A673 (cell line): ENCODE results near the gene ETFB. TPM values are rescaled to one million over a fixed set of nuclear protein-coding genes. Genes with fewer than 3 reads are reported as not detected.

ENCODE experiments used
- BruUV-seq: library from RNA; stranded (reverse); fragments of 400-500 nt; replicated peaks from 2 replicates; lab custom pipeline; 2021; lab: Mats Ljungman, UMichigan
- CTCF ChIA-PET: fragments of 300-600 bp; sonication (Branson Sonifier 250); formaldehyde crosslinking; loops from one replicate; lab custom pipeline; 2022; ENCODE audit warnings: antibody characterized with exemption; lab: Charles Lee
- POLR2A ChIA-PET: fragments of 300-600 bp; sonication (Branson Sonifier 250); formaldehyde crosslinking; loops from one replicate; lab custom pipeline; 2022; ENCODE audit warnings: antibody characterized with exemption; ENCODE audit not compliant: low non-redundant PET; lab: Charles Lee
- DNase-seq: peaks from one replicate; pipeline ENCODE4 v3.0.0-alpha.2; 2015; ENCODE audit warnings: low spot score
- H3K27ac ChIP-seq: fragments of 200-600 bp; sonication (generic); 2 replicates; pipeline ENCODE4 v1.5.1; 2016; ENCODE audit warnings: mixed run types, low read depth, mild to moderate bottlenecking, mixed read lengths, antibody characterized with exemption, low read length; ENCODE audit not compliant: poor library complexity, severe bottlenecking
- H3K27me3 ChIP-seq: fragments of 200-600 bp; sonication (generic); replicated peaks from 2 replicates; pipeline ENCODE4 v1.6.1; 2017; ENCODE audit warnings: mixed run types, low read depth, mild to moderate bottlenecking, mixed read lengths, antibody characterized with exemption, low read length; ENCODE audit not compliant: insufficient read depth, poor library complexity
- H3K36me3 ChIP-seq: fragments of 200-600 bp; sonication (generic); 2 replicates; pipeline ENCODE4 v1.6.1; 2016; ENCODE audit warnings: mixed run types, mild to moderate bottlenecking, mixed read lengths, antibody characterized with exemption, low read length; ENCODE audit not compliant: insufficient read depth, poor library complexity, severe bottlenecking
- H3K4me1 ChIP-seq: fragments of 200-600 bp; sonication (generic); 2 replicates; pipeline ENCODE4 v1.6.1; 2017; ENCODE audit warnings: mixed run types, mild to moderate bottlenecking, mixed read lengths, antibody characterized with exemption, low read length; ENCODE audit not compliant: insufficient read depth, poor library complexity, severe bottlenecking
- H3K4me3 ChIP-seq: fragments of 200-600 bp; sonication (generic); 2 replicates; pipeline ENCODE4 v1.5.1; 2016; ENCODE audit warnings: low read depth, mixed run types, mild to moderate bottlenecking, mixed read lengths, low read length; ENCODE audit not compliant: poor library complexity, severe bottlenecking
- H3K9me3 ChIP-seq: fragments of 200-600 bp; sonication (generic); 2 replicates; pipeline ENCODE4 v1.6.1; 2016; ENCODE audit warnings: mixed run types, low read depth, mild to moderate bottlenecking, mixed read lengths, antibody characterized with exemption, low read length; ENCODE audit not compliant: poor library complexity, severe bottlenecking
- CTCF ChIP-seq: fragments of 300-800, 200-600 bp; sonication (generic); conservative IDR thresholded peaks from 2 replicates; pipeline ENCODE4 v1.5.1; 2017; ENCODE audit warnings: low read depth, mild to moderate bottlenecking, antibody characterized with exemption, low read length, moderate library complexity, mixed read lengths
- EZH2 ChIP-seq: fragments of 200-600 bp; sonication (generic); IDR thresholded peaks from 2 replicates; pipeline ENCODE4 v1.6.1; 2017; ENCODE audit warnings: borderline replicate concordance, low read depth, mild to moderate bottlenecking, mixed read lengths, antibody characterized with exemption, low read length; ENCODE audit not compliant: poor library complexity, severe bottlenecking
- intact Hi-C: fragments of 100-400 bp; cut with micrococcal nuclease; formaldehyde crosslinking; loops from one replicate; pipeline ENCODE4 v1.10.0; 2022; ENCODE audit not compliant: unreplicated experiment
- total RNA-seq: library from RNA; stranded (reverse); gene quantifications from 2 replicates; pipeline ENCODE4 v1.2.3, GENCODE V29; 2021

The ETFB gene
- total RNA-seq, 1 experiment from 2014 or later, result 52.6 TPM

- intact Hi-C loops, result no loop called here
These were observed 42.6 kb downstream of the ETFB start for GRCh38 chr19:51323481-51324166.

GRCh38 chr19:51321799-51322198 is 44.4 kb downstream of the ETFB start:
- intact Hi-C loops, result no loop called here
- DNase-seq, result no peak
- no TSS peak for BruUV-seq
- no peaks in the 10 kb centered on the region for H3K9me3 ChIP-seq
- ChIA-PET POLR2A (no interaction called here), CTCF (no interaction called here)
- TF ChIP-seq CTCF (no peak), EZH2 (no peak)
- no peaks in the 10 kb centered on the region for H3K27me3 ChIP-seq
- no peak overlapping the region for H3K4me3 ChIP-seq
- no peak overlapping the region for H3K27ac ChIP-seq
- H3K4me1 ChIP-seq, result no peaks in the 10 kb centered on the region
- H3K36me3 ChIP-seq, result no peaks in the 10 kb centered on the region

More at GRCh38 chr19:51323481-51324166, 42.6 kb downstream of the ETFB start:
- no peak overlapping the region for H3K27ac ChIP-seq
- no peaks in the 10 kb centered on the region for H3K4me1 ChIP-seq
- H3K4me3 ChIP-seq, result no peak overlapping the region
- BruUV-seq, result no TSS peak
- no peaks in the 10 kb centered on the region for H3K9me3 ChIP-seq
- no peaks in the 10 kb centered on the region for H3K36me3 ChIP-seq
- H3K27me3 ChIP-seq, result peaks cover 8% of the 10 kb centered on the region
- CTCF ChIA-PET, result no interaction called here
- DNase-seq, result no peak
- POLR2A ChIA-PET, result interaction anchor here (0.6 kb wide), 1 partner anchor 502 kb away, joined by 3 read pairs; no protein-coding TSS in a partner anchor
- TF ChIP-seq EZH2 (no peak), CTCF (no peak)

GRCh38 chr19:51320280-51320657 is 45.9 kb downstream of the ETFB start:
- POLR2A ChIA-PET, result no interaction called here
- intact Hi-C loops, result no loop called here
- no peaks in the 10 kb centered on the region for H3K36me3 ChIP-seq
- H3K4me1 ChIP-seq, result no peaks in the 10 kb centered on the region
- no peaks in the 10 kb centered on the region for H3K27me3 ChIP-seq
- H3K27ac ChIP-seq, result no peak overlapping the region
- no TSS peak for BruUV-seq
- TF ChIP-seq CTCF (no peak), EZH2 (no peak)
- CTCF ChIA-PET, result no interaction called here
- H3K4me3 ChIP-seq, result no peak overlapping the region
- H3K9me3 ChIP-seq, result no peaks in the 10 kb centered on the region
- DNase-seq, result no peak
